Chondrocyte (in vitro differentiated cells): ENCODE measurements around the gene INTS7. TPM values are rescaled to one million over a fixed set of nuclear protein-coding genes. Genes with fewer than 3 reads are reported as not detected.
"Not testable (repeated sequence)": the region's sequence is repeated elsewhere in the genome, so short reads cannot be mapped to it uniquely, and the experiment has no call there.

Source experiments
- DNase-seq: peaks from one replicate; pipeline ENCODE4 v3.0.0; 2021; ENCODE audit warnings: mixed read lengths, low spot score
- H3K27ac Mint-ChIP-seq: one replicate; pipeline ENCODE4 v1.8.0; 2021; ENCODE audit warnings: mild to moderate bottlenecking, moderate library complexity, mixed read lengths; ENCODE audit not compliant: unreplicated experiment
- H3K27me3 Mint-ChIP-seq: 2 replicates; pipeline ENCODE4 v1.8.0; 2021; ENCODE audit warnings: low read depth, mixed read lengths
- H3K36me3 Mint-ChIP-seq: 2 replicates; pipeline ENCODE4 v1.8.0; 2021; ENCODE audit warnings: low read depth, mixed read lengths
- H3K4me1 Mint-ChIP-seq: 2 replicates; pipeline ENCODE4 v1.8.0; 2021; ENCODE audit warnings: low read depth, mild to moderate bottlenecking, mixed read lengths
- H3K4me3 Mint-ChIP-seq: one replicate; pipeline ENCODE4 v1.8.0; 2021; ENCODE audit warnings: mild to moderate bottlenecking, moderate library complexity, mixed read lengths; ENCODE audit not compliant: unreplicated experiment
- H3K9me3 Mint-ChIP-seq: 2 replicates; pipeline ENCODE4 v1.8.0; 2021; ENCODE audit warnings: low read depth, mixed read lengths
- total RNA-seq: library from RNA; stranded (reverse); gene quantifications from 3 replicates; pipeline ENCODE4 v1.2.1, GENCODE V29; 2021
- TF ChIP-seq, protein P1 (sequence below): fragments of 200-600 bp; sonication (generic); IDR thresholded peaks from 2 replicates; pipeline ENCODE4 v1.5.0; 2021; ENCODE audit warnings: antibody characterized with exemption, mild to moderate bottlenecking, moderate library complexity

Gene INTS7
- total RNA-seq, 1 donor from 2014 or later, result 18.6 TPM

DNA sequence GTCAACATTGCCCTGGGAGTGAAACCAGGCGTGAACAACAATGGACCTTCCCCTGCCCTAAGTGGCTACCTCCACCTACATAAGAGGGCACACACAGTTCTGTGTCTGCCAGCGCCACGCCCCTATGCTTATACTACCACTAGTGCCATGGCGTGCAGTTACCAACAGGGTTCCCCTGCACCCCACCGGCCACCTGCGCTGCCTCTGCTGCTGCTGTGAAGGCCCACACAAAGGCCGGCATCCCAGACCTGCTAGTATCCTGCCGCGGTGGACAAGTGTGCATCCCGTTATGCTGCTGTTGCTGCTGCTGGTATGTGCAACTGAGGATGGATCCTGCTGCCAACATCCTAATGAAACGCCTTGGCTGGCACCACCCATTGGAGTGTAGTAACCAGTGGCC, 75.7 kb downstream of the INTS7 start:
- H3K27me3 Mint-ChIP-seq, result no peaks in the 10 kb centered on the region
- H3K4me3 Mint-ChIP-seq, result no peak overlapping the region
- DNase-seq, result no peak
- TF ChIP-seq, protein P1, sequence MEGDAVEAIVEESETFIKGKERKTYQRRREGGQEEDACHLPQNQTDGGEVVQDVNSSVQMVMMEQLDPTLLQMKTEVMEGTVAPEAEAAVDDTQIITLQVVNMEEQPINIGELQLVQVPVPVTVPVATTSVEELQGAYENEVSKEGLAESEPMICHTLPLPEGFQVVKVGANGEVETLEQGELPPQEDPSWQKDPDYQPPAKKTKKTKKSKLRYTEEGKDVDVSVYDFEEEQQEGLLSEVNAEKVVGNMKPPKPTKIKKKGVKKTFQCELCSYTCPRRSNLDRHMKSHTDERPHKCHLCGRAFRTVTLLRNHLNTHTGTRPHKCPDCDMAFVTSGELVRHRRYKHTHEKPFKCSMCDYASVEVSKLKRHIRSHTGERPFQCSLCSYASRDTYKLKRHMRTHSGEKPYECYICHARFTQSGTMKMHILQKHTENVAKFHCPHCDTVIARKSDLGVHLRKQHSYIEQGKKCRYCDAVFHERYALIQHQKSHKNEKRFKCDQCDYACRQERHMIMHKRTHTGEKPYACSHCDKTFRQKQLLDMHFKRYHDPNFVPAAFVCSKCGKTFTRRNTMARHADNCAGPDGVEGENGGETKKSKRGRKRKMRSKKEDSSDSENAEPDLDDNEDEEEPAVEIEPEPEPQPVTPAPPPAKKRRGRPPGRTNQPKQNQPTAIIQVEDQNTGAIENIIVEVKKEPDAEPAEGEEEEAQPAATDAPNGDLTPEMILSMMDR, result no peak
- H3K4me1 Mint-ChIP-seq, result peaks cover 5% of the 10 kb centered on the region
- H3K9me3 Mint-ChIP-seq, result peaks cover 5% of the 10 kb centered on the region
- H3K27ac Mint-ChIP-seq, result no peak overlapping the region
- peaks cover 26% of the 10 kb centered on the region for H3K36me3 Mint-ChIP-seq

DNA sequence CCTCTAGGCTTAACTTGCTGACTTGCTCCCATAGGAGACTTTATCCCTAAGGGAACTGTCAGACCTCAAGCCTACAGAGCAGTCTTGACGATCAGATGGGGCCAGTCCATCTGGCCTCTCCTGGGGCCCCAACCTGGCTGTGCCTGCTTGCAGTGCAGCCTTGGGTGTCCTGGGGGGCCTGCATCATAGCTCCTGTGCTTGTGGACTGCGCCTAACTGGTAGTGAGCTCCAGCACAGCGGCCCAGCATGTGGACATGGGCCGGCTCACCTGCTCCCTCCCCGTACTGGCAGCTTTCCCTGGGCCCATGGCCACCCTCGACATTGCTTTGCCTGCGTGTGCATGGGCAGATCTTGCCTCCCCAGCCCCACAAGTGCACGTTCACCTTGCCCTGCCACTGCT, 76.1 kb downstream of the INTS7 start:
- no peak for DNase-seq
- H3K36me3 Mint-ChIP-seq, result peaks cover 24% of the 10 kb centered on the region
- H3K9me3 Mint-ChIP-seq, result peaks cover 5% of the 10 kb centered on the region
- TF ChIP-seq, protein P1, result no peak
- H3K27ac Mint-ChIP-seq, result no peak overlapping the region
- no peak overlapping the region for H3K4me3 Mint-ChIP-seq
- H3K4me1 Mint-ChIP-seq, result peaks cover 5% of the 10 kb centered on the region
- no peaks in the 10 kb centered on the region for H3K27me3 Mint-ChIP-seq

DNA sequence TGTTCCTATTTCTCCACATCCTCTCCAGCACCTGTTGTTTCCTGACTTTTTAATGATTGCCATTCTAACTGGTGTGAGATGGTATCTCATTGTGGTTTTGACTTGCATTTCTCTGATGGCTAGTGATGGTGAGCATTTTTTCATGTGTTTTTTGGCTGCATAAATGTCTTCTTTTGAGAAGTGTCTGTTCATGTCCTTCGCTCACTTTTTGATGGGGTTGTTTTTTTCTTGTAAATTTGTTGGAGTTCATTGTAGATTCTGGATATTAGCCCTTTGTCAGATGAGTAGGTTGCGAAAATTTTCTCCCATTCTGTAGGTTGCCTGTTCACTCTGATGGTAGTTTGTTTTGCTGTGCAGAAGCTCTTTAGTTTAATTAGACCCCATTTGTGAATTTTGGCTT, 81.3 kb downstream of the INTS7 start:
- not testable (repeated sequence) for H3K4me3 Mint-ChIP-seq, H3K4me1 Mint-ChIP-seq, H3K9me3 Mint-ChIP-seq, DNase-seq, H3K27me3 Mint-ChIP-seq, H3K36me3 Mint-ChIP-seq, H3K27ac Mint-ChIP-seq

DNA sequence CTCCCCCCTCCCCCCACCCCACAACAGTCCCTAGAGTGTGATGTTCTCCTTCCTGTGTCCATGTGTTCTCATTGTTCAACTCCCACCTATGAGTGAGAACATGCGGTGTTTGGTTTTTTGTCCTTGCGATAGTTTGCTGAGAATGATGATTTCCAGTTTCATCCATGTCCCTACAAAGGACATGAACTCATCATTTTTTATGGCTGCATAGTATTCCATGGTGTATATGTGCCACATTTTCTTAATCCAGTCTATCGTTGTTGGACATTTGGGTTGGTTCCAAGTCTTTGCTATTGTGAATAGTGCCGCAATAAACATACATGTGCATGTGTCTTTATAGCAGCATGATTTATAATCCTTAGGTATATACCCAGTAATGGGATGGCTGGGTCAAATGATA, 81.8 kb downstream of the INTS7 start:
- H3K27me3 Mint-ChIP-seq, DNase-seq, H3K9me3 Mint-ChIP-seq, H3K36me3 Mint-ChIP-seq, H3K4me3 Mint-ChIP-seq, H3K4me1 Mint-ChIP-seq, H3K27ac Mint-ChIP-seq: not testable (repeated sequence)

DNA sequence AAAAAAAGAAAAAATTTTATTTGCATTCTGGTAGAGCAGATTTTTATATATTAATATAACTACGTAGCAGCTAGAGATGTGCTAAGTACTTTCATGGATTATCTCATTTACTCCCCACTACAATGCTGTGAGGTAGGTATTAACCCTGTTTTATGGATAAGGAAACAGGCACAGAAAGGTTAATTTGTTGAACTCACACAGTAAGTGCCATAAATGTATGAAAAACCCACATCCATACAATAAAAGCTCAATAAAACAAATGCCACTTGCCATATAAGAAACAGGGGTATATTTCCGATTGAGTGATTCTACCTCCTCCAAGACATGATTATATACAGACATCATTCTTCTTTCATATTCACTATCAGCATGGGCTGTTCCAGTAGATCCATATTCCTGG, 83.1 kb downstream of the INTS7 start:
- H3K36me3 Mint-ChIP-seq, result peaks cover 5% of the 10 kb centered on the region
- TF ChIP-seq, protein P1, result no peak
- H3K27ac Mint-ChIP-seq, result no peak overlapping the region
- H3K27me3 Mint-ChIP-seq, result no peaks in the 10 kb centered on the region
- H3K4me3 Mint-ChIP-seq, result no peak overlapping the region
- peaks cover 10% of the 10 kb centered on the region for H3K4me1 Mint-ChIP-seq
- H3K9me3 Mint-ChIP-seq, result no peaks in the 10 kb centered on the region
- DNase-seq, result no peak

DNA sequence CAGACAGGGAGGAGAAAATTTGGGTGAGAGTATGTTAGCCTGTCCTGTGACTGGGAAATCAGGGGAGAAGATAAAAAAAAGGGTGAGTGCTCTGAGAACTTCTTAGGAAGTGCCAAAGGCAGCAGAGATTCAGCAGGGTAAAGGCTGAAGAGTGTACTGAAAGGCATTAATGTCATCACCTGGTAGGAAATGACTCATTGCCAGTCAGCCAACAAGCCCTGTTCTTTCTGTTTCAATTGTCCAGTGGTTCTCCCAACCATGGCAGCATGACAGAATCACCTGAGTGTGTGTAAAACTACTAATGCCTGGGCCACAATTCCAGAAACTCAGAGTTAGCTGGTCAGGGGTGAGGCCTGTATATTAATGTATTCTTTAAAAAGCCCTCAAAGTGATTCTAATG, 83.5 kb downstream of the INTS7 start:
- peaks cover 5% of the 10 kb centered on the region for H3K36me3 Mint-ChIP-seq
- no peaks in the 10 kb centered on the region for H3K27me3 Mint-ChIP-seq
- H3K4me3 Mint-ChIP-seq, result no peak overlapping the region
- TF ChIP-seq, protein P1, result no peak
- no peak for DNase-seq
- H3K4me1 Mint-ChIP-seq, result peaks cover 10% of the 10 kb centered on the region
- H3K27ac Mint-ChIP-seq, result no peak overlapping the region
- no peaks in the 10 kb centered on the region for H3K9me3 Mint-ChIP-seq
